ENCODE measurements around the gene GNG7. TPM values are rescaled to one million over a fixed set of nuclear protein-coding genes. Genes with fewer than 3 reads are reported as not detected.
A peak's percentile ranks its signal among the peaks of the same experiment; 100 is the strongest.

The GNG7 gene
- total RNA-seq, 1 donor from 2014 or later = 8.5 TPM

- no peak for TF ChIP-seq CTCF (IDR thresholded peaks at IDR 0.05; ENCODE audit: unreplicated experiment)
- H3K36me3 Mint-ChIP-seq = no peaks in the 10 kb centered on the region
- DNase-seq (ENCODE audit: low spot score in 2 of 2, unreplicated experiment in 2 of 2) = no peak
- H3K4me3 Mint-ChIP-seq = no peak overlapping the region
- no peak overlapping the region for H3K27ac Mint-ChIP-seq
- no peaks in the 10 kb centered on the region for H3K9me3 Mint-ChIP-seq
- H3K4me1 Mint-ChIP-seq = peaks cover 7% of the 10 kb centered on the region
- H3K27me3 Mint-ChIP-seq (ENCODE audit: low read depth) = peaks cover 29% of the 10 kb centered on the region
These were observed 40.6 kb upstream of the GNG7 start for GRCh38 chr19:2743099-2743498.

GRCh38 chr19:2740314-2740656, 37.8 kb upstream of the GNG7 start:
- H3K4me3 Mint-ChIP-seq = peak overlapping the region; percentile 77
- peaks cover 16% of the 10 kb centered on the region for H3K27me3 Mint-ChIP-seq (ENCODE audit: low read depth)
- TF ChIP-seq CTCF (IDR thresholded peaks at IDR 0.05; ENCODE audit: unreplicated experiment) = no peak
- H3K27ac Mint-ChIP-seq = peak overlapping the region; percentile 59
- H3K9me3 Mint-ChIP-seq = no peaks in the 10 kb centered on the region
- DNase-seq (ENCODE audit: low spot score in 2 of 2, unreplicated experiment in 2 of 2) = no peak
- peaks cover 7% of the 10 kb centered on the region for H3K4me1 Mint-ChIP-seq
- peaks cover 16% of the 10 kb centered on the region for H3K36me3 Mint-ChIP-seq

GRCh38 chr19:2739602-2740313, 37.3 kb upstream of the GNG7 start, which contains the start of gene SLC39A3:
Gene SLC39A3, minus strand, starts transcription at chr19:2740017. Its CDS starts 2,760 bp downstream, at chr19:2737257.
- peaks cover 7% of the 10 kb centered on the region for H3K4me1 Mint-ChIP-seq
- peaks cover 16% of the 10 kb centered on the region for H3K27me3 Mint-ChIP-seq (ENCODE audit: low read depth)

GRCh38 chr19:2736550-2737190, 34.2 kb upstream of the GNG7 start:
- H3K27me3 Mint-ChIP-seq (ENCODE audit: low read depth) = peaks cover 3% of the 10 kb centered on the region
- peaks cover 26% of the 10 kb centered on the region for H3K36me3 Mint-ChIP-seq
- no peak overlapping the region for H3K27ac Mint-ChIP-seq
- no peak for TF ChIP-seq CTCF (IDR thresholded peaks at IDR 0.05; ENCODE audit: unreplicated experiment)
- no peaks in the 10 kb centered on the region for H3K9me3 Mint-ChIP-seq
- peaks cover 7% of the 10 kb centered on the region for H3K4me1 Mint-ChIP-seq
- no peak overlapping the region for H3K4me3 Mint-ChIP-seq
- DNase-seq (ENCODE audit: low spot score in 2 of 2, unreplicated experiment in 2 of 2) = no peak

More at GRCh38 chr19:2739602-2740313, 37.3 kb upstream of the GNG7 start, which contains the start of gene SLC39A3:
- H3K36me3 Mint-ChIP-seq = peaks cover 18% of the 10 kb centered on the region
- TF ChIP-seq CTCF (IDR thresholded peaks at IDR 0.05; ENCODE audit: unreplicated experiment) = no peak
- DNase-seq (ENCODE audit: low spot score in 2 of 2, unreplicated experiment in 2 of 2) = peak; percentile 100
- no peaks in the 10 kb centered on the region for H3K9me3 Mint-ChIP-seq
- peak within 1 kb of the TSS; percentile 59 for H3K27ac Mint-ChIP-seq
- H3K4me3 Mint-ChIP-seq = peak within 1 kb of the TSS; percentile 77

- H3K27me3 Mint-ChIP-seq (ENCODE audit: low read depth) = peaks cover 3% of the 10 kb centered on the region
- H3K9me3 Mint-ChIP-seq = no peaks in the 10 kb centered on the region
- DNase-seq (ENCODE audit: low spot score in 2 of 2, unreplicated experiment in 2 of 2) = no peak
- H3K4me1 Mint-ChIP-seq = peaks cover 7% of the 10 kb centered on the region
- peaks cover 26% of the 10 kb centered on the region for H3K36me3 Mint-ChIP-seq
- no peak for TF ChIP-seq CTCF (IDR thresholded peaks at IDR 0.05; ENCODE audit: unreplicated experiment)
- no peak overlapping the region for H3K4me3 Mint-ChIP-seq
- no peak overlapping the region for H3K27ac Mint-ChIP-seq
These were observed 32.9 kb upstream of the GNG7 start for GRCh38 chr19:2735374-2735773.
